Natural killer cell (primary cell): ENCODE data around the gene HOMER1. TPM values are rescaled to one million over a fixed set of nuclear protein-coding genes. Genes with fewer than 3 reads are reported as not detected.
A peak's percentile ranks its signal among the peaks of the same experiment; 100 is the strongest.
"Not testable (repeated sequence)": the region's sequence is repeated elsewhere in the genome, so short reads cannot be mapped to it uniquely, and the experiment has no call there.

Experiments
- ATAC-seq, 3 donors: fragments of 150-1000 bp in 2 of 3; fragments of 200-7000 bp in 1 of 3; cut with Tn5 transposase; 1 replicate in 1 of 3; 2 replicates in 2 of 3; pipeline ENCODE4 v1.10.0; 2021; ENCODE audit warnings: mild to moderate bottlenecking in 2 of 3, moderate library complexity in 2 of 3
- DNase-seq, 2 donors: peaks; one replicate each; pipeline versions ENCODE4 v3.0.0 to v3.0.0-alpha.2; 2013 to 2021; ENCODE audit warnings: mixed read lengths in 1 of 2
- H3K27ac ChIP-seq: one replicate; pipeline ENCODE4 v1.5.1; 2013; ENCODE audit warnings: mild to moderate bottlenecking, low read length
- H3K27me3 ChIP-seq: one replicate; pipeline ENCODE4 v1.6.1; 2013; ENCODE audit warnings: low read length; ENCODE audit not compliant: control insufficient read depth, insufficient read depth
- H3K36me3 ChIP-seq: one replicate; pipeline ENCODE4 v1.6.1; 2013; ENCODE audit warnings: low read length; ENCODE audit not compliant: control insufficient read depth, insufficient read depth
- H3K4me1 ChIP-seq: one replicate; pipeline ENCODE4 v1.6.1; 2013; ENCODE audit warnings: low read length; ENCODE audit not compliant: control insufficient read depth, insufficient read depth
- H3K4me3 ChIP-seq: one replicate; pipeline ENCODE4 v1.5.1; 2013; ENCODE audit warnings: low read length
- H3K9me3 ChIP-seq: one replicate; pipeline ENCODE4 v1.6.1; 2013; ENCODE audit warnings: low read length; ENCODE audit not compliant: control insufficient read depth, insufficient read depth
- H3K27ac Mint-ChIP-seq, 2 donors: one replicate each; pipeline ENCODE4 v1.8.0; 2022; ENCODE audit warnings: mild to moderate bottlenecking in 2 of 2, mixed read lengths in 2 of 2, moderate library complexity in 1 of 2
- H3K27me3 Mint-ChIP-seq, 2 donors: one replicate each; pipeline ENCODE4 v1.8.0; 2022; ENCODE audit warnings: low read depth in 2 of 2, mixed read lengths in 2 of 2
- H3K36me3 Mint-ChIP-seq: one replicate; pipeline ENCODE4 v1.8.0; 2022; ENCODE audit warnings: mixed read lengths
- H3K4me1 Mint-ChIP-seq, 2 donors: one replicate each; pipeline ENCODE4 v1.8.0; 2022; ENCODE audit warnings: mixed read lengths in 2 of 2
- H3K4me3 Mint-ChIP-seq: one replicate; pipeline ENCODE4 v1.8.0; 2022; ENCODE audit warnings: mild to moderate bottlenecking, moderate library complexity, mixed read lengths
- H3K9me3 Mint-ChIP-seq, 2 donors: one replicate each; pipeline ENCODE4 v1.8.0; 2022; ENCODE audit warnings: mixed read lengths in 2 of 2
- CTCF ChIP-seq: fragments of 200-600 bp; IDR thresholded peaks from one replicate; pipeline ENCODE4 v1.8.0; 2022; ENCODE audit warnings: antibody characterized with exemption
- WGBS: methylation state at CpG from one replicate; pipeline ENCODE4 v1.1.7; 2013; ENCODE audit warnings: missing lambda C conversion rate; ENCODE audit not compliant: insufficient coverage; 5-methylcytosine and 5-hydroxymethylcytosine counted together
- intact Hi-C: fragments of 100-400 bp; cut with micrococcal nuclease; formaldehyde crosslinking; loops from one replicate; pipeline ENCODE4 v1.14.2; 2022
- total RNA-seq, 4 donors: library from RNA; stranded (reverse); fragments of 120-200 nt in 1 of 4; gene quantifications; one replicate each; pipeline versions ENCODE4 v1.2.3 to v1.2.4, GENCODE V29; 2013 to 2022

HOMER1 gene
- total RNA-seq, 3 donors from 2014 or later (not counting 1 experiment from before 2014, with no cell fraction given), result 3.1 to 5.4 (median 4.3) TPM

GRCh38 chr5:79516986-79517385 lies 3.1 kb upstream of the HOMER1 start:
- TF ChIP-seq CTCF, result no peak
- peaks cover 21 to 23% of the 10 kb centered on the region in 2 donors for H3K4me1 Mint-ChIP-seq
- peak overlapping the region in 1 of 2 donors; percentile 1 for H3K27ac Mint-ChIP-seq
- ATAC-seq (no peak), DNase-seq (no peak)
- WGBS, result 80% methylated on average over 1 of the region's 1 CpG
- no peaks in the 10 kb centered on the region for H3K36me3 ChIP-seq
- H3K27me3 Mint-ChIP-seq, result peaks cover 7 to 10% of the 10 kb centered on the region in 2 donors
- peak overlapping the region; percentile 3 for H3K4me3 Mint-ChIP-seq
- no peaks in the 10 kb centered on the region for H3K36me3 Mint-ChIP-seq
- no peaks in the 10 kb centered on the region for H3K9me3 Mint-ChIP-seq
- H3K4me3 ChIP-seq, result no peak overlapping the region
- peaks cover 15% of the 10 kb centered on the region for H3K4me1 ChIP-seq
- no peak overlapping the region for H3K27ac ChIP-seq
- peaks cover 13% of the 10 kb centered on the region for H3K27me3 ChIP-seq
- intact Hi-C loops, result loop anchor here (10.0 kb wide), 2 partner anchors 98 to 282 kb away; partner anchors contain the start of genes JMY and TENT2
- H3K9me3 ChIP-seq, result no peaks in the 10 kb centered on the region

- DNase-seq, H3K9me3 ChIP-seq, H3K27ac ChIP-seq, H3K4me3 ChIP-seq, ATAC-seq, H3K36me3 Mint-ChIP-seq, H3K4me3 Mint-ChIP-seq, H3K27ac Mint-ChIP-seq, H3K36me3 ChIP-seq, H3K9me3 Mint-ChIP-seq: not testable (repeated sequence)
- Histone ChIP-seq H3K4me1 (peaks cover 15% of the 10 kb centered on the region), H3K27me3 (peaks cover 19% of the 10 kb centered on the region)
- 93% methylated on average over 14 of the region's 14 CpGs for WGBS
- H3K4me1 Mint-ChIP-seq, result peaks cover 23 to 25% of the 10 kb centered on the region in 2 donors
- H3K27me3 Mint-ChIP-seq, result peaks cover 13 to 16% of the 10 kb centered on the region in 2 donors
- intact Hi-C loops, result loop anchor here (10.0 kb wide), 2 partner anchors 98 to 282 kb away; partner anchors contain the start of genes JMY and TENT2
These were observed 2.4 kb upstream of the HOMER1 start for GRCh38 chr5:79516331-79516730.

- peak overlapping the region; percentile 100 for H3K4me3 Mint-ChIP-seq
- H3K9me3 ChIP-seq, result no peaks in the 10 kb centered on the region
- DNase-seq (peak; percentile 90 to 98), ATAC-seq (peak; percentile 78 to 90 (median 82))
- peak overlapping the region; percentile 98 for H3K27ac ChIP-seq
- peak overlapping the region; percentile 88 for H3K4me3 ChIP-seq
- intact Hi-C loops, result loop anchor here (5.0 to 10.0 kb wide), 4 partner anchors 48 to 743 kb away; partner anchors contain the start of genes JMY, SERINC5 and TENT2
- WGBS, result 3% methylated on average over 36 of the region's 38 CpGs
- H3K36me3 Mint-ChIP-seq, result no peaks in the 10 kb centered on the region
- H3K9me3 Mint-ChIP-seq, result no peaks in the 10 kb centered on the region
- H3K4me1 ChIP-seq, result peaks cover 15% of the 10 kb centered on the region
- peak overlapping the region; percentile 97 to 99 for H3K27ac Mint-ChIP-seq
- H3K27me3 ChIP-seq, result peaks cover 27% of the 10 kb centered on the region
- H3K36me3 ChIP-seq, result no peaks in the 10 kb centered on the region
- peaks cover 24 to 32% of the 10 kb centered on the region in 2 donors for H3K27me3 Mint-ChIP-seq
- no peak for TF ChIP-seq CTCF
- H3K4me1 Mint-ChIP-seq, result peaks cover 23 to 25% of the 10 kb centered on the region in 2 donors
These were observed 614 bp upstream of the HOMER1 start for GRCh38 chr5:79514391-79515105.

GRCh38 chr5:79513308-79513703 lies 628 bp downstream of the HOMER1 start:
- DNase-seq, result no peak

More at GRCh38 chr5:79513308-79513703, 628 bp downstream of the HOMER1 start:
- H3K9me3 Mint-ChIP-seq, result no peaks in the 10 kb centered on the region
- Histone ChIP-seq H3K27ac (peak overlapping the region; percentile 98), H3K9me3 (no peaks in the 10 kb centered on the region), H3K36me3 (no peaks in the 10 kb centered on the region), H3K4me3 (peak overlapping the region; percentile 88), H3K27me3 (peaks cover 27% of the 10 kb centered on the region), H3K4me1 (peaks cover 15% of the 10 kb centered on the region)
- intact Hi-C loops, result loop anchor here (5.0 to 10.0 kb wide), 4 partner anchors 49 to 744 kb away; partner anchors contain the start of genes JMY, SERINC5 and TENT2
- H3K4me3 Mint-ChIP-seq, result peak overlapping the region; percentile 83
- under 1% methylated on average over 26 of the region's 26 CpGs for WGBS
- no peak for TF ChIP-seq CTCF
- H3K27me3 Mint-ChIP-seq, result peaks cover 28 to 45% of the 10 kb centered on the region in 2 donors
- H3K4me1 Mint-ChIP-seq, result peaks cover 23 to 25% of the 10 kb centered on the region in 2 donors
- H3K27ac Mint-ChIP-seq, result peak overlapping the region; percentile 77 to 99
- H3K36me3 Mint-ChIP-seq, result no peaks in the 10 kb centered on the region
- ATAC-seq, result no peak
